ENCODE measurements around the gene CDC42BPB.
"Not testable (repeated sequence)": the region's sequence is repeated elsewhere in the genome, so short reads cannot be mapped to it uniquely, and the experiment has no call there.

Gene CDC42BPB

DNA sequence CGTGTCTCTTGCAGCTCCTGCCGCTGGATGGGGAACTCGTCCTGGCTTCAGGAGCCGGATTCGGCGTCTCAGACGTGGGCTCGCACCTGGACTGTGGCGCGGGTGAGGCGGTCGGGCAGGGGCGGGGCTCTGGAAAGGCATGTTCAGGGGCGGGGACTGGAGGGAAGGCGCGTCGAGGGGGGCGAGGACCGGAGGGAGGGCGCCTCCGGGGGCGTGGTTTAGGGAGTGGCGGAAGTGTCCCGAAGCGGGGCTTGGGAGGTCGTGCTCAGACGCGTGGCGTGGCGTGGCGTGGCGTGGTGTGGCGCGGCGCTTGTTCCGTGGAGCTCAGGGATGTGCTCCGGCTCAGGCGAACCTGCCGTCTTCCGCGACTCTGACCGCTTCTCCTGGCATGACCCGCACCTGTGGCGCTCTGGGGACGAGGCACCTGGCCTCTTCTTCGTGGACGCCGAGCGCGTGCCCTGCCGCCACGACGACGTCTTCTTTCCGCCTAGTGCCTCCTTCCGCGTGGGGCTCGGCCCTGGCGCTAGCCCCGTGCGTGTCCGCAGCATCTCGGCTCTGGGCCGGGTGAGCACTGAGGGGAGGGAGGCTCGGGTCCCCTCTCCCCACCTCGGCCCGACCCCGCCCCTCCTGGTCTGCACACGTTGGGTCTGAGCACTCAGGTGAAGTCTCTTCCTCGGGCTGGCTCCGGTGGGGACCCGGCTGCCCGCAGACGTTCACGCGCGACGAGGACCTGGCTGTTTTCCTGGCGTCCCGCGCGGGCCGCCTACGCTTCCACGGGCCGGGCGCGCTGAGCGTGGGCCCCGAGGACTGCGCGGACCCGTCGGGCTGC is 128.7 kb downstream of the CDC42BPB start:
- DNase-seq (ENCODE audit: low spot score), result no peak

DNA sequence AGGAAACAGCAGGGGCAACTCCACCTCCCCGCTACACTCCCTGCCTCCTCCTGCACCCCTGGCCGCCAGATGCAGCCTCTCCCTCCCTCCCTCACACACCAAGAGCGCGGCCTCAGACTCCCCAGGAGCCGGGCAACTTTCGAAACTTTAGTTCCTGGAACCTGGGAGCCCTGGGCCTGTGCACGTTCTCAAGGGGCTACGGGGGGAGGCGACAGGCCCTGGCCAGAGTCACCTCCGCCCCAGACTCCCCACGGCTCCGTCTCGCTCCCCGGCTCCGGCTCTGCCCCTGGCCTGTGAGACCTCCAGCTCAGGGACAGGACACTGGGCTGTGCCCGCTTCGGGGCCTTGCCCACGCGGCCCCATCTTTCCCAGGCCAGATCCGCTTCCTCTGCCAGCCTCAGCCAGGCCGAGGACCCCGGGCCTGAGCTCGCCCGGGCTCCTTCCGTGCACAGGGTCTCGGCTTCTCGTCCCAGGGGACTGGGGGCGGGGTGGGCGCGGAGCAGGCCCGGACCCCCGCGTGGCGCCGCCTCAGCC is 129.4 kb downstream of the CDC42BPB start:
- DNase-seq (ENCODE audit: low spot score), result no peak

DNA sequence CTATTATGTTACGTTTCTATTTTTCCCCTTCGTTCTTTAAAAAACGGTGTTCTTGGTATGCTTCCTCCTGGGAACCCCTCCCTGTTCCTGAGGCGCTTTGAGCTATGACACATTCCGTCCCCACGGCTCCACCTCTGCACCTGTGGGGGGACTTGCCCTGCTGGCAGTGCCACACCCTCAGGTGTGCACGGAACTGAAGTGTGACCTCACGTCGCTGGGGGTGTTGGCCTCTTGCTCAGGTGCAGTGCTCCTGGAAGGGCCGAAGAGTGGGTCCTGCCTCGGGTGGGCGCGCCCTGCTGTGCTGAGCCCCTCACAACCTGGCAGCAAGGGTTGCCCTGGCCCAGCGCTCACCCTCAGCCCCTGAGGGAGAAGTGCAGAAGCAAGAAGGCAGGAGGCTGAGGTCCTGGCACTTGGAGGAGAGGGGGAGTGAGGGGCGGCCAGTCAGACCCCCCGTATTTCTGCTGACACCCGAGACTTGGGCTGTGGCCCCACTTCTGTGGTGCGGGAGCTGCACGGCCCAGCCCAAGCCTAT is 129.9 kb downstream of the CDC42BPB start:
- no peak for DNase-seq (ENCODE audit: low spot score)

DNA sequence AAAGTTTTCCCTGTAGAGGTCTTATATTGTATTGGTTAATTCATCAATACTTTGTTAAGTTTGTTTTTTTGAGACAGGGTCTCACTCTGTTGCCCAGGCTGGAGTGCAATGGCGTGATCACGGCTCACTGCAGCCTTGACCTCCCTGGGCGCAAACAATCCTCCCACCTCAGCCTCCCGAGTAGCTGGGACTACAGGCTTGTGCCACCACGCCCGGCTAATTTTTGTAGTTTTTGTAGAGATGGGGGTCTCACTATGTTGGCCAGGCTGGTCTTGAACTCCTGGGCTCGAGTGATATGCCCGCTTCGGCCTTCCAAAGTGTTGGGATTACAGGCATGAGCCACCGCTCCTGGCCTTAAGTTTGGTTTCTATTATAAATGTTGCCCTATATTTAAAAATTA is 130.5 kb downstream of the CDC42BPB start:
- DNase-seq (ENCODE audit: low spot score), result not testable (repeated sequence)

DNA sequence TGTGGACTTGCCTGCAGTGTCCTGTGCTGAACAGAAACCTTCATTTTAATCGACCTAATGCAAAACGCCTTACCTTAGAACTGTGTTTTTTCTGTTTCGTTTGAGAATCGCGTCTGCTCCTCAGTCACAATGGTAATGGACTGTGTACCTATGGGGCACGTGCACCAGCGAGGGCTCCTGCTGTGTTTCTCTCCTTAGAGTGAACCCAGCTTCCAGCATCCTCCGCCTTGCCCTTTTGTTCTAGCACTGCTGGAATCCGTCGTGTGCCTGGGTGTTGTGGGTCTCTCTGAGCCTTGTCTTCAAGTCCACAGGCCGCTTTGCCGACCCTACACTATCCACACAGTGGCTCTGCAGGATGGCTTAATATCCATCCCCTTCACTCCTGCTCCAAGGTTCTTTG is 131.2 kb downstream of the CDC42BPB start:
- no peak for DNase-seq (ENCODE audit: low spot score)

DNA sequence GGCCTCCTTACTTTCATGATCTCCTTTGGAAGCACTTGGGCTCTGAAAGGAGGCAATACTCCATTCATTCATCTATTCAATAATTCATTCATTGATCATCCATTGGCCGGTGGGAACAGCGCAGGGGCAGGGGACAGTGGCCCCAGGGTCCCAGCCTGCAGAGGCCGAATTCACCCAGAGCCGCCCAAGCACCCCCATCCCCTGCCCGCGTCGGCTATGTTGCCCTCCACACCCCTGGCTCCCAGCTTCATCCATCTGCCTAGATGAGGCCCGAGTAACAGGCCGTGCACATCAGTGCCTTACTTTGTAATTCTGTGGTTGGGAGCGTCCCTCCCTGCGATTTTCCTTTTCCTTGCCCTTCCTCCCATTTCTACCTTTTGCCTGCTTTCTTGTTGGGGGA is 131.7 kb downstream of the CDC42BPB start:
- DNase-seq (ENCODE audit: low spot score), result no peak

DNA sequence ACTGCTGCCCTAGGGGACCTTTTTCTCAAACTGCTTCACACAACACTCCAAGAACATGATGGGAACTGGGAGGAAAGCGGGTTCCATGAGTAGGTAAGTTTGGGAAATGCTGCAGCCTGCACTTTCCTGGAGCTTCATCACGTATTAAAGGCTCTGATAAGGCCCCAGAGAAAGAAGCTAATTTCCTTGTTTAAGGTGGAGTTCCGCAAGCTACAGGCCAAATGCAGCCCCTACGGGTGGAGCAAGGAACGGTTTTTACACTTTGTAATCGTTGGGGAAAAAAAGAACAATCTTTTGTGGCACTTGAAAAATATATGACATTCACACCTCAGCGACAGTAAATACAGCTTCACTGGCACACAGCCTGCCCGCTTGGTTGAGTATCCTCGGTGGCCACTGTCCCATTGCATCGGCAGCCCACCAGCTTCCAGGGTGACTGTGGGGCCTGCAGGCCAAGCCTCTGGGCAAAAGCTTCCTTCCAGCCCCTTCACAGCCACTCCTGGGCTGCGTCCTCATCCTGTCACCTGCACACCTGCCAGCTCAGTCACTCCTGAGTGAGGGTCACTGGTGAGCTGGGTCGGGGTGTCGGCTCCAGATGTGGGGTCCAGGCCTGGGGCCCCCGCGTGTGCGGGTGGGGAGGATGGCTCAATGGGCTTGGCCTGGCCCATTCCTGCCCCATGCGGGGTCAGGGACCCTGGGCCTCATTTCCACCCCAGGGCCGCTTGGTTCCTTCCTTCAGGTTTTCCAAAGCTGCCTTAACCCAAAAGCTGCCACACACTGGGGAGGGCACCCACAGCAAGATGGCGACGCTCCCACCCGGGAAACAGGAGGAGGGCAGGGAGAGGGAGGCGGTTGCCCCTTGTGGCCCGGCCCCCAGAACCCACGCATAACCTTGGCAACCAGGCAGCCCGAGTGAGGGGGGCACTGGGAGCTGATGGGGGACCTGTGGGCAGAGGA is 132.4 kb downstream of the CDC42BPB start:
- DNase-seq (ENCODE audit: low spot score), result no peak

DNA sequence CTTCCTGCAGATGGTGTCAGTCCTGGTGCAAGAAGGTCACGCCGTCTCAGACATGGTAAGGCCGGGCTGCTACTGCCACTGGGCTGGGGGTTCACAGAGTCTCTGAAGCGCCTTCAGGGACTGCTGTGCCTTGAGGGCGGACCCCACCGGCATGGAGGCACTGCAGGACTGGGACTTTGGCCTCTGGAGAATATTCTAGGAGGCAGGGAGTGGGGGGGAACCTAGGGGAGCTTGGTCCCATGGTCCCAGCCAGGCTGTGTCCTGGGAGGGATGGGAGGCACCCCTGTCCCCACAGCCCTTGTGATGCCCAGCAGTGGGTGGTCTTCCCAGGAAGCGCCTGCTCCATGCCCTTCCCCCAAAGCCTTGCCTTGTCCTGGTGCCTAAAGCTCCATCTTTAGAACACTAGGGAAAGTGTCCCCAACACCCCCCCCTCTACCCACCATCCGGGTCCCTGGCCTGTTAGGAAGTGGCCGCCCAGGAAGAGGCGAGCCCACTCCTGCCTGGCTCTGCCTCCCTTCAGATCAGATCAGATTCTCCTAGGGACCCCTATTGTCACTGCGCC is 133.3 kb downstream of the CDC42BPB start:
- DNase-seq (ENCODE audit: low spot score), result no peak

DNA sequence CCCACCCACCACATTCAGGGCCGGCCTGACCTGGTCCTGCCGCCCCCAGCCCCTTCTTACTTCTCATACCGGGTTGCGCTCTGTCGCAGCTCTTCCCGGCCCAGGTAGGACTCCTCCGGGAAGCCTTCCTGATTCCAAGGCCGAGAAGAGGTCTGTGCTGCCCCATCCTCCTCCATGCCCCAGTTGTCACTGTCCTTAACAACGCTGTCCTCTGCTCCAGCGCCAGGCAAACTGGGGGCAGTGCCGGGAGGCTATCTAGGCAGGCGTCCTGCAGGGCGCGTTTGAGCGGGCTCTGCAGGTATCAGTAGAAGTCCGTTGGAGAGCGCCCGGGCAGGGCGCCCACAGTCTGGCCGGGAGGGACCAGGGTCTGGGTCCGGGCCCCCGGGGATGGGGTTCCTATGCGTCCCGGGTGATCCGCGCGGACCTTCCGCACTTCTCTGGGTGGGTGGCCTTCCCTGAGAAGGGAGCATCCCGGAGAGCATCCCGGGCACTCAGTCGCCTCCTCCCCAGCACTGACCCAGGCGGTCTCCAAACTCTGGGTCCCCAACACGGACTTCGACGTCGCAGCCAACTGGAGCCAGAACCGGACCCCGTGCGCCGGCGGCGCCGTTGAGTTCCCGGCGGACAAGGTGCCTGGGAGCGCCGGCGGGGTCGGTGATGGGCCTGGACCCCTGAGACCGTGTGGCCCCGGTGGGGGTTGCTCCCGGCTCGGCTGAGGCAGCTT is 134.0 kb downstream of the CDC42BPB start:
- no peak for DNase-seq (ENCODE audit: low spot score)

DNA sequence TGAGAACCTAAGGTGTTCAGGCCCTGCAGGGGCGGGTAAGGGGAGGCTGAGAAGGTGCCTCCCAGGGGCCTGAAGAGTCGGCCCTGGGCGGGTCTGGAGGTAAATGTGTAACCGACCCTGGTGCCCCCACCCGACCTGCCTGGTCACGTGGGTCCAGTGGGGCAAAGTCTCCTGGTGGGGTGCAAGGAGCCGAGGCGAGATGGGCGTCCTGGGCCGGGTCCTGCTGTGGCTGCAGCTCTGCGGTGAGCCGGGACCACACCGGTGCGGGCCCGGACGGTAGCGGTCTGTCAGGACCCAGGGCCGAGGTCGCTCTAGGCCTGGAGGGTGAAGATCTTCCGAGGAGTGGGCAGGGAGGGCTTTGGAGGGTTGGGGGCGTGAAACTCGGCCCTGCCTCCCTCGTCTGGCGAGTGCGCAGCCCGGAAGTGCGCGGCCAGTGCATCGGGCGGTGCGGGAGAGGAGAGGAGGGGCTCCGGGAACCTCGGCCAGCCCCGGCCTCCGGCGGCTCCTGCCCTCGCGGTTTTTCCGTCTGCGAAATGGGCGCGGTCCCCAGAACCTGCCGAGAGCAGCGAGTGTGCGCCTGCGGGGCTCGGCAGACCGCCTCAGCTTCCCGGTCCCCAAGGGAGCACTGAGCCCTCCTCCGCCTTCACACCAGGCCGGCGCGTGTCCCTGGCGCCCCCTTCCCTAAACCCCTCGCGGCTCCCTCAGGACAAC is 134.7 kb downstream of the CDC42BPB start, which contains the start of gene AMN:
Gene AMN (plus strand): TSS at position 174 of the 711 bp plus-strand sequence. CDS start 26 bp downstream, at position 200.
- DNase-seq (ENCODE audit: low spot score), result no peak

DNA sequence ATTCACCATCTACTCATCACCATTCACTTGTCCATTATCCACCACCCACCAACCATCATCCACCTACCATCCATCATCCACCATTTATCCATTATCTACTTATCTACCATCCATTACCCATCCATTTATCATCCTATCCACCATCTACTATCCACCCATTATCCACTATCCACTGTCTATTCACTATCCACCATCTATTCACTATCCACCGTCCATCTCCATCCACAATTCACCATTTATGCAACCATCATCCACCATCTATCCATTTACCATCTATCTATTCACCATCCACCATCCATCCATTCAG is 136.4 kb downstream of the CDC42BPB start:
- DNase-seq (ENCODE audit: low spot score), result no peak

DNA sequence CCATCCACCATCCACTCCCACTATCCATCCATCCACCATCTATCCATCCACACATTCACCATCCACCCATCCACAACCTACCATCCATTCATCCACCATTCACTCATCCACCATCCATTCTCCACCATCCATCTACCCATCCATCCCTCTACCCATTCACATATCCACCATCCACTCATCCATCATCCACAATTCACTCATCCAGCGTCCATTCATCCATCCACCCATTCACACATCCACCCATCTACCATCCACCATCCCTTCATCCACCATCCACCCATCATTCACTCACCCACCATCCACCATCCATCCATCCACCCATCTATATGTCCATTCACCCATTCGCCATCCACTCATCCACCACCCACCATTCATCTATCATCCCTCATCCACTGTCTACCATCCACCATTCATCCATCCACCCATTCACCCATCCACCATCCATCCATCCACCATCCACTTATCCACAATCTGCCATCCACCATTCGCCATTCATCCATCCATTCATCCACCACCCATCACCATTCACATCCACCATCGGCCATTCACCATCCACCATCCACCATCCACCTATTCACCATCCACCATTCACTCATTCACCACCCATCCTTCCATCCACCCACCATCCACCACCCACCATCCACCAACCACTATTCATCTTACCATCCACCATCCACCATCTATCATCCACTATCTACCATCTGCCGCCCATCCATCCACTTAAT is 136.9 kb downstream of the CDC42BPB start:
- no peak for DNase-seq (ENCODE audit: low spot score)

DNA sequence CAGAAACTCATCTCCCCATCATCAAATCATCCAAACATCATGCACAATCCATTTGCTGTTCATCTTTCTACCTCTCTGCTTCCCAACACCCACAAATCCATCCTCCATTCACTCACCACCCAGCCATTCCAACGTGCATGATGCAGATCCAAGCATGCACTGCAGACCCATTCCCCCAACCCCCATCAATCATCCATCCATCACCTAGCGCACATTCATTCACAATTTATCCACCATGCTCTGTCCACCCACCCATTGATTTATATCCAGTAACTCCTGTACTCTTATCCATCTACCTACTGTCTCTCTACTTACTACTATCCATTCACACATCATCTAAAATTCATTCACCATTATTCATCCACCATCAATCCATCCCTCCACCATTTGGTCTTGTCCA is 138.9 kb downstream of the CDC42BPB start:
- DNase-seq (ENCODE audit: low spot score), result no peak

DNA sequence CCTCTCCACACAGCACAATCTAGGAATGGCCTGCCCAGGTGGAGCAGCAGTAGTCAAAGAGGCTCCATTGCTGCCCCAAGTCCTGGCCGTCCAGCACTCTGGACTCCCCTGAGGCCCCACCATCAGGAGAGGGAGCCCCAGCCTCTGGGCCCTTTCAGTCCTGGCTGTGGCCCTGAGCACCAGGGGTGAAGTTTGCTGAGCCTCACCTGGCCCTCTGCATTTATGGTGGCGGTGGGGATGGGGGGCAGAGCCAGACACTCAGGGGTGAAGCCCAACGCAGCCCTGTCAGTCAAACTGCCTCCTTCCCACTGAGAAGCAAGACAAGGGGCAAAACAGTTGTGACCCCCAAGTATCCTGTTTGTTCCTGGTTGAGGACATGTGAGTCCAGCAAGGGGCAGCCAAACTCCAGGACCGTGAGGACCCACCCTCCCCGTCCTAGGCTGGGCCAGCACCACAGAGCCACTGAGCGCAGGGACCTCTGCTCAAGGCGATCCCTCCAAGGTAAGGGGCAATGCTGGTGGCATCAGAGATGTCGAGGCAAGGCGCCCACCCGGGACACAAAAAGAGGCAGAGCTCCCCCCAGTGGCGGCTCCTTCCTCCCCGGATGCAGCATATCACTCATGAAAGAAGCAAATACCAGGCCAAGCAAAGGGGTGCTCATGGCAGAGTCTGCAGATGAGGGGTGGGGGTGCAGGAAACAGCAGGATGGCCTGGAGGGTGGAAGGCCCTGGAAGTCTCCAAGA is 139.7 kb downstream of the CDC42BPB start:
- DNase-seq (ENCODE audit: low spot score), result no peak

DNA sequence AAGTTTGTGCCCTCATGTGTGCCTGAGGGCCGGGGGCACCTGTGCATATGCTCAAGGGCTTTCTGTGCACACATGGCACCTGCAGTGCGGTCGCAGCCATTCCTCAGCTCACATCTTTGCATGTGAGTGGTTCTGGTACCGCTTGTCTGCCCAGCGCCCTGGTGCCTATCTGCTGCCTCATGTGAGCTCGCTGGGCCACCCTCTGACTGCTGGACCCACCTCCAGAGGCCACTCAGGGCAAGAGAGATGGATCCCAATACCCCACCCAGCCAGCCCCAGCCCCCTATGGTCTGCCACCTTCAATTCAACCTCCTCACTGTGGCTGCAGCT is 140.3 kb downstream of the CDC42BPB start:
- DNase-seq (ENCODE audit: low spot score), result no peak

DNA sequence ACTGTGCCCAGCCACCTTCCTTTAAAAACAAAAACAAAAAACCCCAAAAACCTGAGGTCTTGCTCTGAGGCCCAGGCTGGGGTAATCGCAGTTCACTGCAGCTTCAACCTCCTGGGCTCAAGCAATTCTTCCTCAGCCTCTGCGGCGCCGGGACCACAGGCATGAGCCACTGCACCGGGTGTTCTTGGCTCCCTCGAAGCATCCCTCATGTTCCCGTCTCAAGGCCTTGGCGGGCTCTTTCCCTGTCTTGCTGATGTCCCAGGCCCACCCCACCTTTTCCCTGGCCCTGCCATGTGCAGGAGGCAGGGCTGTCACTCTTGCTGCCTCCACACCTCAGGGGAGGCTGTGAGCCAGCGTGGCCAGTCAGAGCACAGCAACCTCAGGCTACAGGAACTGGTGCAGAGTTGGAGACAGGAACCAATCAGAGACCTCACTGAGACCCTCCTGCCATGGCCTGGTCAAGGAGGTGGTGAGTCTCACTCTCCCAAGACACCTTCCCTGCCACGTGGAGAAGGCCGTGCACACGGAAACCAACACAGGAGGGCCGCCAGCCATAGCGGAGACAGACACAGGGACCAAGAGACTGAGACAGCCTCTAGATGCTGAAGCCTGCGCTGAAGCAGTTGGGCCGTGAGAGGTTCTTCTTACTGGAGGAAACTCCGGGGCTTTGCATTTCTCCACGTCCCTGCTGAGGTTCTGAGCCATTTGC is 140.8 kb downstream of the CDC42BPB start:
- no peak for DNase-seq (ENCODE audit: low spot score)

DNA sequence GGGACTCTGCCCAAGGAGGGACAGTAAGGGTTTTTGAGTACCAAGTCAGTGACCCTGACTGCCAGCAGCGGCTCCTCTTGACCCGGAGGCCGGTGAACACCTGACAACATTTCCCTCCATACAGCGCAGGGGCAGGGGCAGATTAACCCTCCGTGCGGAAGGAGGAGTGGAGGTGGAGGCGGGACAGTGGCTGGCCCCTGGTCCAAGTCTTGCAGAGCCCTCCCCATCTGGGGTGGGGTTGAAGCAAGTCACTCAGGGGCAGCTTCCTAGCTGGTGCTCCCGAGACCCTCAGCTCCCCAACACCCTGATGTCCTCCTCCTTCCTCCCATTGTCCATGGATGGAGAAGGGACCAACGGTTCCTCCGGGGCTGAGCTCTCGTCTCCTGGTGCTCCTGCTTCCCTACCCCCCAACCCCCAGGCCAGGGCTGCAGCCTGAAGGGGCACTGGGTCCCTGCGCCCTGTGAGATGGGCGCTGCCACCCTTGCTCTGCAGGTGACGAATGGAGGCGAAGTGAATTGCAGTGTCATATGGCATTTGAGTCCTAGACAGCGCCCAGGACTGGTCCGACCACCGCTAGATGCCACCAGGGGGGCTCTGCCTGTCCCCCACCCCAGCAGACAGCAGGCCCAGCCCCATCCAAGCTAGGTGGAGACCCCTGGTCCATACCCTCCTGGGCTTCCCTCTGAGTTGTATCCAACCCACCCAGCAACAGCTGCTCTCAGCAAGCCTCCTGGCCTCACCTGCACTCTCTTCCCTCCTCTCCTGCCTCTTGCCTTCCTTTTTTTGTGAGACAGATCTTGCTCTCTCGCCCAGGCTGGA is 141.8 kb downstream of the CDC42BPB start:
- DNase-seq (ENCODE audit: low spot score), result no peak

Measured in putamen (tissue), 1 donor.